Stimulated activated CD4-positive, alpha-beta T cell treated with anti-CD3 and anti-CD28 coated beads, Interleukin-15, amount 100 ng/mL, for 24 hours (primary cell): ENCODE results near the gene STX7.

Source experiments
- DNase-seq: peaks from one replicate; pipeline ENCODE4 v3.0.0-alpha.2; 2020

The STX7 gene

DNA sequence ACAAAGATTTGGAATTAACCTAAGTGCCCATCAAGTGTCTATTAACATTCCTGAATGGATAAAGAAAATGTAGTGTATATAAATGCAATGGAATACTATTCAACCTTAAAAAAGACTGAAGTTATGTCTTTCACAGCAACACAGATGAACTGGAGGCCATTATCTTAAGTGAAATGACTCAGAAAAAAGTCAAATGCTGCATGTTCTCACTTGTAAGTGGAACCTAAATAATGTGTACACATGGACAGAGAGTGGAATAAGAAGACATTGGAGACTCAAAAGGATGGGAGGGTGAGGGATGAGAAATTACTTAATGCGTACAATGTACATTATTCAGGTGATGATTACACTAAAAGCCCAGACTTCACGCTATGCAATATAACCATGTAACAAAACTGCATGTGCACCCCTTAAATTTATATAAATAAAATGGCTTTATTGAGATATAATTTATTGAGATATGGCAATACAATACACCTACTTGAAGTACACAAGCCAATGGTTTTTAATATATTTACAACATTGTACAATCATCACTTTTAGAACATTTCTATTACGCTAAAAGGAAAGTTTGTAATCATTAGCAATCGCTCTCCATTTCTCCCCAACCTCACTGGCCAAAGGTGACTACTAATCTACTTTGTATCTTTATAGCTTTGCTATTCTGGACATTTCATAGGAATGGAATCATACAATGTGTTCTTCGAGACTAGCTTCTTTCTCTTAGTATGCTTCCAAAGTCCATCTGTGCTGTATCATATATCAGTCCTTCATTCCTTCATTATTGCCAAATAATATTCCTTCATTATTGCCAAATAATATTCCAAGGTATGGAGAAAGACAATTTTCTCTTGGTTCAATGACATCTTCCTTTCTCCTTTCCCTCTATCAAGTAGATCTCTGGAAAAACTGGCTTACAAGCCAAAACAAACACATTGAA is 5.8 kb downstream of the STX7 start:
- no peak for DNase-seq

- no peak for DNase-seq
Measured at GRCh38 chr6:132506461-132506860, 6.5 kb downstream of the STX7 start.

DNA sequence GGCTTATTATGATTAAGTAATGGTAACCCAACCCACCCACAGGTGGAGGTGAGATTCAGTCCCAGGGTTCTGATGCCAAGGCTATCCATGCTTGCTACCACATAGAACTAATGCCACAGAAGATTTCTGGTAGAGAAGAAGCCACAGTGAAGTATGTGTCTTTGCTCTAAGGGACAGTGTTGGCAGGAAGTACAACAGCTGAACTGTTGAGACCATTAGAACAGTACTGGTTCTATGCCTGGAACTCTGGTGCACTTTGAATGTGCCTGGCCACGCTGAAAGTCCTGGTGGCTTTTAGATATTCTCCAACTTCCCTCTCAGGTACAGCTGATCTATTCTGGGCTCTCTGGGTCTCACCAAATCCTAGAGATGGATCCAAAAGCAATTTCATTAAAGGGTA is 7.8 kb downstream of the STX7 start:
- no peak for DNase-seq

- no peak for DNase-seq
Measured at GRCh38 chr6:132504757-132505156, 8.2 kb downstream of the STX7 start.

DNA sequence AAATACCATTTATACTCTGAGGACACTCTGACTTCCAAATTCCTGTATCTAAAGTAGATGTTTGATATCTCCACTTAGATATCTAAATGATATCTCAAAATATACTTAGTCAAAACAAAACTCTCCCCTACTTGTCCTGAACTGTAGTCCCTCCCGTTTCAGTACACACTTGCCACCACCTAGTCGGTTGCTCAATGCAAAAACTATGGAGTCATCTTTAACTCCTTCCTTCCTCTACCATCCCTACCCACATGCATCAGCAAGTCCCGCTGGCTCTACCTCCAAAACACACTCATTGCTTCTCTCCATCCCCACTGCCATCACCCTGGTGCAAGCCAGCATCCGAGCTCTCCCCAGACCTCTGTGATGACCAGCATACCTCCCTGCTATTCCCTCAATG is 13.2 kb downstream of the STX7 start:
- no peak for DNase-seq

GRCh38 chr6:132498638-132499037 is 14.3 kb downstream of the STX7 start:
- DNase-seq: no peak

- no peak for DNase-seq
Measured at GRCh38 chr6:132496519-132497180, 16.3 kb downstream of the STX7 start.

DNA sequence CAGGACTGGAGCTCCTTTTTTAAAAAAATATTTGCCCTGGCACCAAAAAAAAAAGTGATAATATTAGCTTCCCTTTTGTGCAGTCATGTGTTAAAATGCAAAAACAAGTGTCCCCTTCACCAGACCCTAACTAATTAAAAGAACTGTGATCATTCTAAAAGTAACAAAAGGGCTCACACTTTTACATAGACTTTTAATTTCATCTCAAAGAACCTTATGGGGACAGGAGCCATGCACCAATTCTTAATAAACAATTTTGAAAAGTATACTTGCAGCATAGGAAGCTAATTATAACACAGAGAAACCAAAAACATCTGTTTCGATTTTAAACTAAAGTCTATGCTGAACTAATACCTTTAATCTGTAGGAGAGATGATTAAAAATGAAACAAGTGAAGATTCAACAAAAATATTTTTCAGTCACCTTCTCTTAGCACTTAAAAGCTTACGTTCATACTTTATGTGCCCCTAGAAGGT is 17.3 kb downstream of the STX7 start:
- no peak for DNase-seq

GRCh38 chr6:132494954-132495353 is 18.0 kb downstream of the STX7 start:
- DNase-seq: no peak

DNA sequence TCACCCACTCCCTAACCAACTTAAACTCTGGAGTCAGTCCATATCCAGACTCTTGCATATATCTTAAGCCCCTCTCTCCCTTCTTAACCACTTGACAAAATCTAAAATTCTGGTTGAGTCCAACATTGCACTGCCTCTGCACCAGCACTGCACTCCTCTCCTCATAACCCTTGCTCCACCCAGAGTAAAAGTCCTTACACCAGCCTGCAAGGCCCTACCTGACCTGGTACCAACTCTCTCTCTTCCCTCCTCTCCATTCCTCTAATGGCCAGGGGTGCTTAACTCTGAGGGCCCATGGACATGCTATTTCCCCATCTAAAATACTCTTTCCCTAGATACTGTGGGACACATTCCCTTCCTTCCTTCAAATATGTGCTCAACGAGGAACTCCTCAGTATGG is 21.0 kb downstream of the STX7 start:
- no peak for DNase-seq

DNA sequence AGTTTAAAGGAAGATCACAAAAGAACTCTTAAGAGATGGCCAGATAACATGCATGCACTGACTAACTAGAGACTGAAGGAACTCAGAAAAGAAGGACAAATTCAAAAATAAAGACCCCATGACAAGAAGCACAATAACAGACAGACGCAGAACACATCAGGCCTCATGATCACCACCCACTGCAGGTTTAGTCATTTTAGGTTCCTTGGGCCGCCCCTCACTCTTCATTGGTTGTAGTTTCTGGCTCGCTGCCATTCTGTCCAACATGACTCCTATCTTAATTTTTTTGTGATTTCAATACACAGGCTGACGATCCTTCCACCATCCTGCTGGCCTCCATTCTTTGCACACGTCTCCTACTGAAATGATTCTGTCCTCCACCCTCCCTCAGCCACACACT is 21.6 kb downstream of the STX7 start:
- DNase-seq: peak; percentile 19

- DNase-seq: no peak
Measured at GRCh38 chr6:132490478-132491204, 22.3 kb downstream of the STX7 start.

DNA sequence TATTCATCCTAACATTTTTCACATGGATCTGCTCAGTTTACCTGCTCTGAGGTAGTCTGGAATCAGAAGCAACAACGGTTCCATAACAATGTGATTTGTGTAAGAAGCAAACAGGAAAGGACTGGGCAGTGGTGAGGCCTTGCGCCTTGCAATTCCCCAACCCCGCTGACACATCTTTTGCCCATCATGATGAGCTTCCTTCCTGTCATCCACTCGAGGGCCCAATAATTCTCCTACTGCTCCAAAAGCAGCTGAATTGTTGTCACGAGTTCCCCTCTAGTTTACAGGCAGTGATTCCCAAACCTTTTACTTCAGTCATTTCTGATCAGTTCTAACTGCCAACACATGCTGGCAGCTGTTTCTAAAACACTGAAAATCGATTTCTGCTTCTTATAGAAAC is 22.9 kb downstream of the STX7 start:
- DNase-seq: no peak

- no peak for DNase-seq
Measured at GRCh38 chr6:132489376-132489775, 23.5 kb downstream of the STX7 start.

- no peak for DNase-seq
Measured at GRCh38 chr6:132487762-132488161, 25.2 kb downstream of the STX7 start.

- DNase-seq: no peak
Measured at GRCh38 chr6:132484680-132485018, 28.3 kb downstream of the STX7 start.

DNA sequence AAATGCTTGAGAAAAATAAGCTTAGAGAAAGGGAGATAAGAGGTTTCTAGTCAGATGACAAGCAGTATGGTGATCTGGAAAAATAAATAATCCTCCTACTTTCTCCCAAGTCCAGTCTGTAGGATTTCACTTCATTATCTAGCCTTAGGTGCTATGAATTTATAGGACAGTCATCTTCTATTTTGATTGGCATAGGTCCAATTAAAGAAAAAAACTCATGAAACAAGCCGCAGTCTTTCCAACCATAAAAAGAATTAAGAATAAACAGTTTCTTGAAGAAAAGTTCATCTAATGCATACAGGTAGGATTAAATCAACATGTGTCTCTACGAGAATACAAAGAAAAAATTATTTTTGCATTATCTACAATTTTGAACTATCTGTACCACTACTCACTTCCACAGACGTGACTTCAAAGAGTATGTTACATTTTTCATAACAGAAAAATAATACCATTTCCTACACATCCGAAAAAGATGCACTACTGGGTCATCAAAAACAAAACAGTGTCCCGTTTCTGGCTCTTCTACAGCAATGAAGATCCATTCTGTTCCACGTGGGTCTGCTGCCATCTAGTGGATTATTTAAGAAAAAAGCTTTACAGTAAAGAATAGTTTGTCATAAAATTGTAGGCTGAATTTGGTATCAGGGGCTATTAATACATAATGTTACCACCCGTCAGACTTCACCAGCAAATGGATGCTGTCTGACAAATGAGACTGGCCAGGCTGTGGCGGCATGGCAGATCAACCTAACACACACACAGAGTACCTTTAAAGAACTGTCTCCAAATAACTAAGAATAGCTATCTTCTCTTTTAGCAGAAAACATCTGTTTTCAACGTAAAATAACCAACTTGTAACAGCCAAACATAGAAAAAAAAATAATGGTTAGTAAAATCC is 28.9 kb downstream of the STX7 start:
- DNase-seq: peak; percentile 43

- DNase-seq: no peak
Measured at GRCh38 chr6:132482581-132482980, 30.3 kb downstream of the STX7 start.

DNA sequence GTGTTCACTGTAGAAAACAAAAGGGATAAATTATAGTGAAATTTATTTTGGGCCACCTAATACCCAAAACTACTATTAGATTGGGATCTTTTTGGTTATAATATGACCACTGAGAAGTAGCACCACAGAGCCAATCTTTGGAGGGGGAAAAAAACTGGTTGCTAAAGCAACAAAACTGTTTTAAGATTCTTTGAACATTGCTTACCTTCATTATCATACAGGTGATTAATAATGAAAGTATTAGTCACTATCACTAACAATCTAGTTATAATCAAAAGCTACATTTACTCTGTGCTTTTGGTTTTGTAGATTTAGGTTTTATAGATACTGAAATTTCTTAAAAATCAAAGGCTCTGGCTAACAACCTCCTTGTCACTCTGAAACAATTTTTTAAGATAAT is 31.7 kb downstream of the STX7 start:
- no peak for DNase-seq

DNA sequence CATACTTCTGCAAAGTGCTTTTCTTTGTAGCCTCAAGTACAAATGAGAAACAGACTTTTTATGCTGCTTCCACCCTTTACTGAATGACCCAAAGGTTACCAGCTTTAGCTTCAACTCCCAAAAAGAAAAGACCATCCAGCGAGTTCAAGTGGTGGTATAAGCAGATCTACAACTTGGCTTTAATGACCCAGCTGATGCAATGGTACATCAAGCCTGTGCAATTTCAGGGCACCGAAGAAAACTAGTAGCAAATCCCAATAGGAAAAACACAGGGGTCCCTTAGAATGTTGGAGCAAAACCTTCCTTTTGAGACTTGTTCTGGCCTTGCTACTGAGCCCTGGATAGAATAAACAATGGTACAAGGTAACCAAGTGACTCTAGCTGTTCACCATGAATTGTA is 33.8 kb downstream of the STX7 start:
- DNase-seq: no peak

DNA sequence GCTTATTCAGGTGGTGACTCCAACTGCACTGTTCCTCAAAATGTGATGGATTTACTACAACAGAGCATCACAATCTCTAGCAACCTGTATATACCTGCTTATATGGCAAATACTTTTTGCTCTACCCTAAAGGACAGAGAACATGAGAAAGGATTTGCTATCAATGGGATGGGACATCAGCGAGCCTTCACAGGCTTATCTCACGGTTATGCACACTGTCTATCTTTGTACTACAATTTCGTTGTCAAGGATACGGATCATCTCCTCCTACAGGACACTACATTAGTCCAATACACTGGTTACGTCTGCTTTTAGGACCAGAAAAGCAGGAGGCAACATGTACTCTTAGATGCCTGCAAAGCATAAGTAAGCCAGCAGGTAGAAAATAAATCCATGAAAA is 34.2 kb downstream of the STX7 start:
- DNase-seq: no peak

GRCh38 chr6:132478266-132478665 is 34.6 kb downstream of the STX7 start:
- no peak for DNase-seq

DNA sequence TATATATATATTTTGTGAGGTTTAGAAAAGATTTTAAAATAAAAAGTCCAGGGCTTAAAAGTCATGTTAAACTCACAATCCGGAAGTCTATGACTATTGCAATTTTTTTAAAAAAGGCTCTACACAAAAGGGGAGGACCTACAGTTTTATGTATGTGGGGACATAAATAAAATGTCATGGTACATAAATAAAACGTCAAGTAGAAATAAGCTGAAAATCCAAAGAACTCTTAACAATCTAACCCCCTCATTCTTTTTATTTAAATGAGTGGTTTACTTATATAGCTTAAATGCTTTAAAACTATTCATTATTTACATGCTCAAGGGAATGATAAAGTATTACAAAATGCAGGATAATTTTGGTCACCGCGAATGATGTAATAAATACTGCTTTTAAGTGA is 36.2 kb downstream of the STX7 start:
- DNase-seq: no peak
